Activated B cell treated with CpG ODN at 0.5 μM for 24 hours (primary cell): ENCODE results near the gene NPAS3. TPM values are rescaled to one million over a fixed set of nuclear protein-coding genes. Genes with fewer than 3 reads are reported as not detected.

ENCODE experiments used
- ATAC-seq: fragments of 200-7000 bp; cut with Tn5 transposase; one replicate; pipeline ENCODE4 v1.10.0; 2021; ENCODE audit warnings: low read depth, mild to moderate bottlenecking, moderate library complexity
- CTCF ChIA-PET: fragments of 350-600 bp; sonication (Branson Sonifier 250); formaldehyde crosslinking; loops from one replicate; lab custom pipeline; 2021; ENCODE audit warnings: antibody characterized with exemption; lab: Charles Lee
- POLR2A ChIA-PET: fragments of 350-600 bp; sonication (Branson Sonifier 250); formaldehyde crosslinking; loops from one replicate; lab custom pipeline; 2021; ENCODE audit warnings: antibody characterized with exemption; lab: Charles Lee
- DNase-seq: peaks from one replicate; pipeline ENCODE4 v3.0.0; 2022
- H3K27ac Mint-ChIP-seq: one replicate; pipeline ENCODE4 v1.8.0; 2020; ENCODE audit warnings: mixed read lengths
- H3K27me3 Mint-ChIP-seq: one replicate; pipeline ENCODE4 v1.8.0; 2021; ENCODE audit warnings: mixed read lengths
- H3K36me3 Mint-ChIP-seq: one replicate; pipeline ENCODE4 v1.8.0; 2021; ENCODE audit warnings: low read depth, mixed read lengths
- H3K4me1 Mint-ChIP-seq: one replicate; pipeline ENCODE4 v1.8.0; 2021; ENCODE audit warnings: mixed read lengths
- H3K4me3 Mint-ChIP-seq: one replicate; pipeline ENCODE4 v1.8.0; 2020; ENCODE audit warnings: mild to moderate bottlenecking, mixed read lengths
- H3K9me3 Mint-ChIP-seq: one replicate; pipeline ENCODE4 v1.8.0; 2020; ENCODE audit warnings: mixed read lengths
- intact Hi-C: fragments of 100-400 bp; cut with micrococcal nuclease; formaldehyde crosslinking; loops from one replicate; pipeline ENCODE4 v1.15.1; 2024
- total RNA-seq: library from RNA; stranded (reverse); gene quantifications from 2 replicates; pipeline ENCODE4 v1.2.3, GENCODE V29; 2022
- TF ChIP-seq, protein P1 (sequence below): fragments of 200-600 bp; IDR thresholded peaks from one replicate; pipeline ENCODE4 v1.8.0; 2022; ENCODE audit warnings: antibody characterized with exemption, mild to moderate bottlenecking

The NPAS3 gene
- total RNA-seq, 1 donor from 2014 or later, result not detected

- DNase-seq, result no peak
- peaks cover 3% of the 10 kb centered on the region for H3K27me3 Mint-ChIP-seq
- intact Hi-C loops, result no loop called here
- H3K36me3 Mint-ChIP-seq, result no peaks in the 10 kb centered on the region
- no peaks in the 10 kb centered on the region for H3K9me3 Mint-ChIP-seq
- ATAC-seq, result no peak
- ChIA-PET POLR2A (no interaction called here), CTCF (interaction anchor here (0.7 kb wide), 1 partner anchor 13 kb away, joined by 3 read pairs; no protein-coding TSS in a partner anchor)
- no peaks in the 10 kb centered on the region for H3K4me1 Mint-ChIP-seq
- TF ChIP-seq, protein P1, sequence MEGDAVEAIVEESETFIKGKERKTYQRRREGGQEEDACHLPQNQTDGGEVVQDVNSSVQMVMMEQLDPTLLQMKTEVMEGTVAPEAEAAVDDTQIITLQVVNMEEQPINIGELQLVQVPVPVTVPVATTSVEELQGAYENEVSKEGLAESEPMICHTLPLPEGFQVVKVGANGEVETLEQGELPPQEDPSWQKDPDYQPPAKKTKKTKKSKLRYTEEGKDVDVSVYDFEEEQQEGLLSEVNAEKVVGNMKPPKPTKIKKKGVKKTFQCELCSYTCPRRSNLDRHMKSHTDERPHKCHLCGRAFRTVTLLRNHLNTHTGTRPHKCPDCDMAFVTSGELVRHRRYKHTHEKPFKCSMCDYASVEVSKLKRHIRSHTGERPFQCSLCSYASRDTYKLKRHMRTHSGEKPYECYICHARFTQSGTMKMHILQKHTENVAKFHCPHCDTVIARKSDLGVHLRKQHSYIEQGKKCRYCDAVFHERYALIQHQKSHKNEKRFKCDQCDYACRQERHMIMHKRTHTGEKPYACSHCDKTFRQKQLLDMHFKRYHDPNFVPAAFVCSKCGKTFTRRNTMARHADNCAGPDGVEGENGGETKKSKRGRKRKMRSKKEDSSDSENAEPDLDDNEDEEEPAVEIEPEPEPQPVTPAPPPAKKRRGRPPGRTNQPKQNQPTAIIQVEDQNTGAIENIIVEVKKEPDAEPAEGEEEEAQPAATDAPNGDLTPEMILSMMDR, result no peak
- H3K27ac Mint-ChIP-seq, result no peak overlapping the region
- H3K4me3 Mint-ChIP-seq, result no peak overlapping the region
Measured at GRCh38 chr14:33808187-33808586, 869.5 kb downstream of the NPAS3 start.

DNA sequence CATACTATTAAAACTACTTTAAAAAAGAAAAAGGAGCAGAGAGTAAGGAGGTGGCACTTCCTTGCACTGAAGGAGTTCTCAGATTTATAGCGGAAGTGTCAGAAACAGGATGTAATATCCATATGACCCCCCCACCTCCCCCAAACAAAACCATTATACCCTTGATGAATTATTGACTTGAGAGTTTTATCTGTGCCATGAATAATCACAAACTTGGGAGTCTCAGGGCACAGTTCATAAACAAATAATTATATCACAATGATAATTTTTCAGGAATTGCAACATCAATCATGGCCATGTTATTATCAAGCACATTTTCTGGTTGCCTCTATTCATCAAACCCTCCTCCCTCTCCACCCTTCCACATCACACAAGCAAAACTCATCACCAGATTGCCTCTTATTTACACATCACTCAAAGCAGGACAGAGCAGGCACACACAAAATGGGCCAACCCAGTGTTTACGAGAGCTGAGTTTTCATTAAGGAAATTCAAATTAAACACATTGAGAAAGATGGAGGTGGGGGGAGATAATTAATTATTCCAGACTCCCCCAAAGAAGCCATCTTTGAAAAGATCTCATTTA lies 870.8 kb downstream of the NPAS3 start:
- intact Hi-C loops, result no loop called here
- POLR2A ChIA-PET, result no interaction called here
- CTCF ChIA-PET, result no interaction called here
- peaks cover 6% of the 10 kb centered on the region for H3K27me3 Mint-ChIP-seq
- H3K4me1 Mint-ChIP-seq, result no peaks in the 10 kb centered on the region
- H3K27ac Mint-ChIP-seq, result no peak overlapping the region
- DNase-seq, result no peak
- ATAC-seq, result no peak
- no peak overlapping the region for H3K4me3 Mint-ChIP-seq
- TF ChIP-seq, protein P1, result no peak
- H3K9me3 Mint-ChIP-seq, result no peaks in the 10 kb centered on the region
- H3K36me3 Mint-ChIP-seq, result no peaks in the 10 kb centered on the region

DNA sequence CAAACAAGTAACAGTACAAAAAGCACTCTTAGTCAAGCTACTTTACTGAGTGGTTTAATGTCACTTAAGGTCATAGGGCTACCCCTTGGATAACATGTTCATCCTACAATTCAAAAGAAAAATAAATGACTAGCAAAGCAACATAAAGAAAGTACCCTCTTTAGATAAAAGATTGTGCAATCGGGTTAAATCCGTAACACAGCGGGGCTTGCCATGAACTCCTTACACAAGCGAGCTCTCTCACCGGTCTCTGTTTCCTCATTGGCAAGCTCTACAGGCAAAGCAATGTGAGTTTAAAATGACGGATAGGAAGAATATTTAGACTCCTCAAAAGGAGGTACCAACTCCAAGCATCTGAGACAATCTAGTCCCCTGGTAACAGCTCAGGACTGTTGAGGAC lies 871.6 kb downstream of the NPAS3 start:
- ChIA-PET CTCF (no interaction called here), POLR2A (no interaction called here)
- DNase-seq (no peak), ATAC-seq (no peak)
- no peak overlapping the region for H3K27ac Mint-ChIP-seq
- H3K9me3 Mint-ChIP-seq, result no peaks in the 10 kb centered on the region
- no peak overlapping the region for H3K4me3 Mint-ChIP-seq
- H3K27me3 Mint-ChIP-seq, result peaks cover 6% of the 10 kb centered on the region
- no peaks in the 10 kb centered on the region for H3K36me3 Mint-ChIP-seq
- intact Hi-C loops, result no loop called here
- TF ChIP-seq, protein P1, result no peak
- no peaks in the 10 kb centered on the region for H3K4me1 Mint-ChIP-seq

- H3K9me3 Mint-ChIP-seq, result no peaks in the 10 kb centered on the region
- ChIA-PET CTCF (no interaction called here), POLR2A (no interaction called here)
- no peak overlapping the region for H3K27ac Mint-ChIP-seq
- no peaks in the 10 kb centered on the region for H3K4me1 Mint-ChIP-seq
- DNase-seq, result no peak
- H3K27me3 Mint-ChIP-seq, result peaks cover 6% of the 10 kb centered on the region
- H3K4me3 Mint-ChIP-seq, result no peak overlapping the region
- intact Hi-C loops, result no loop called here
- H3K36me3 Mint-ChIP-seq, result no peaks in the 10 kb centered on the region
- TF ChIP-seq, protein P1, result no peak
- no peak for ATAC-seq
Measured at GRCh38 chr14:33811721-33812120, 873.0 kb downstream of the NPAS3 start.

- Mint-ChIP-seq H3K36me3 (no peaks in the 10 kb centered on the region), H3K27ac (no peak overlapping the region), H3K4me3 (no peak overlapping the region), H3K4me1 (no peaks in the 10 kb centered on the region), H3K9me3 (no peaks in the 10 kb centered on the region), H3K27me3 (peaks cover 6% of the 10 kb centered on the region)
- TF ChIP-seq, protein P1, result no peak
- no peak for ATAC-seq
- intact Hi-C loops, result no loop called here
- ChIA-PET POLR2A (no interaction called here), CTCF (no interaction called here)
- no peak for DNase-seq
Measured at GRCh38 chr14:33812181-33812580, 873.5 kb downstream of the NPAS3 start.
